Stomach (tissue), 4 donors: ENCODE measurements around the gene MFSD6.

Source experiments
- CTCF ChIP-seq, 7 experiments: fragments of 450-650 bp in 4 of 7; fragments of 200-600 bp in 3 of 7; sonication (generic) in 3 of 7; IDR thresholded peaks; one replicate each; pipeline ENCODE4 v1.5.1; 2016 to 2019; ENCODE audit warnings: antibody characterized with exemption in 7 of 7, control low read depth in 2 of 7, mild to moderate bottlenecking in 1 of 7
- EP300 ChIP-seq: sonication (generic); formaldehyde crosslinking; IDR thresholded peaks from one replicate; pipeline ENCODE4 v1.6.1; 2017; ENCODE audit warnings: antibody characterized with exemption
- POLR2A ChIP-seq, 4 donors: fragments of 450-650 bp; IDR thresholded peaks; one replicate each; pipeline ENCODE4 v1.6.1; 2016; ENCODE audit warnings: antibody characterized with exemption in 4 of 4, control low read depth in 2 of 4, mild to moderate bottlenecking in 1 of 4, moderate library complexity in 1 of 4
- POLR2AphosphoS5 ChIP-seq, 3 donors: sonication (generic); formaldehyde crosslinking; IDR thresholded peaks; one replicate each; pipeline ENCODE4 v1.6.1; 2016; ENCODE audit warnings: antibody characterized with exemption in 3 of 3

- no peak for TF ChIP-seq EP300
- no peak for TF ChIP-seq POLR2A (IDR thresholded peaks at IDR 0.05)
- no peak for TF ChIP-seq CTCF (IDR thresholded peaks at IDR 0.05)
- TF ChIP-seq POLR2AphosphoS5 (IDR thresholded peaks at IDR 0.05), result no peak
Measured at GRCh38 chr2:190527214-190527613, 119.1 kb downstream of the MFSD6 start.
